H1 (cell line): Measurements from ENCODE around the gene SF3B1. TPM values are rescaled to one million over a fixed set of nuclear protein-coding genes. Genes with fewer than 3 reads are reported as not detected.

Experiments used
- CTCF ChIA-PET: fragments of 300-600 bp; sonication (Branson Sonifier 250); formaldehyde crosslinking; loops from one replicate; lab custom pipeline; 2021; ENCODE audit not compliant: partially characterized antibody; lab: Charles Lee
- POLR2A ChIA-PET: fragments of 300-600 bp; sonication (Branson Sonifier 250); formaldehyde crosslinking; loops from one replicate; lab custom pipeline; 2021; ENCODE audit warnings: inconsistent platforms; ENCODE audit not compliant: partially characterized antibody; lab: Charles Lee
- DNase-seq, 2 experiments: peaks; one replicate each; pipeline versions ENCODE4 v3.0.0 to v3.0.0-alpha.2; 2010 to 2022; ENCODE audit warnings: low spot score in 2 of 2, low read depth in 1 of 2, mixed read lengths in 1 of 2
- FAIRE-seq: peaks from 2 replicates; lab custom pipeline; 2011; peaks lifted over from hg19 to GRCh38; lab: Jason Lieb, UNC
- H2AFZ ChIP-seq: 2 replicates; pipeline ENCODE4 v1.8.1; 2012; ENCODE audit warnings: low read length, inconsistent platforms
- H2AK5ac ChIP-seq: 2 replicates; pipeline ENCODE4 v1.6.1; 2013; ENCODE audit warnings: low read depth, low read length
- H2BK120ac ChIP-seq: replicated peaks from 2 replicates; pipeline ENCODE3; 2013; ENCODE audit warnings: low read depth, low read length, inconsistent platforms
- H2BK12ac ChIP-seq: 2 replicates; pipeline ENCODE4 v1.6.1; 2013; ENCODE audit warnings: low read depth, low read length
- H2BK15ac ChIP-seq: 2 replicates; pipeline ENCODE4 v1.6.1; 2013; ENCODE audit warnings: low read length
- H2BK20ac ChIP-seq: 2 replicates; pipeline ENCODE4 v1.6.1; 2013; ENCODE audit warnings: low read length
- H2BK5ac ChIP-seq: 2 replicates; pipeline ENCODE4 v1.6.1; 2013; ENCODE audit warnings: low read depth, low read length
- H3K14ac ChIP-seq: 2 replicates; pipeline ENCODE4 v1.6.1; 2013; ENCODE audit warnings: inconsistent platforms; ENCODE audit not compliant: insufficient read length
- H3K18ac ChIP-seq: 2 replicates; pipeline ENCODE4 v1.6.1; 2013; ENCODE audit warnings: low read length; ENCODE audit errors: extremely low read depth
- H3K23ac ChIP-seq: 2 replicates; pipeline ENCODE4 v1.6.1; 2013; ENCODE audit warnings: inconsistent platforms; ENCODE audit not compliant: insufficient read length
- H3K23me2 ChIP-seq: 2 replicates; pipeline ENCODE4 v1.6.1; 2013; ENCODE audit warnings: low read depth, low read length
- H3K27ac ChIP-seq: 2 replicates; pipeline ENCODE4 v1.6.1; 2011; ENCODE audit warnings: low read depth, low read length, inconsistent platforms
- H3K27me3 ChIP-seq, 4 experiments: replicated peaks in 1 of 4; 1 replicate in 1 of 4; 2 replicates in 3 of 4; pipeline versions ENCODE4 v1.6.1 to v1.8.1; 2011 to 2013; ENCODE audit warnings: low read length in 3 of 4, mild to moderate bottlenecking in 3 of 4, inconsistent platforms in 2 of 4, mixed read lengths in 2 of 4, moderate library complexity in 1 of 4; ENCODE audit not compliant: control insufficient read depth in 3 of 4, insufficient read depth in 3 of 4; ENCODE audit errors: extremely low read depth in 1 of 4
- H3K36me3 ChIP-seq, 4 experiments: 2 replicates each; pipeline versions ENCODE4 v1.6.1 to v1.8.1; 2011 to 2013; ENCODE audit warnings: mild to moderate bottlenecking in 4 of 4, low read length in 3 of 4, moderate library complexity in 2 of 4, control low read depth in 1 of 4, inconsistent platforms in 1 of 4; ENCODE audit not compliant: insufficient read depth in 4 of 4, control insufficient read depth in 2 of 4
- H3K4ac ChIP-seq: replicated peaks from 2 replicates; pipeline ENCODE3; 2013; ENCODE audit warnings: low read length, low read depth, mixed read lengths, inconsistent platforms; ENCODE audit not compliant: insufficient read length
- H3K4me1 ChIP-seq, 4 experiments: replicated peaks in 1 of 4; 1 replicate in 1 of 4; 2 replicates in 3 of 4; pipeline versions ENCODE4 v1.6.1 to v1.8.1; 2011 to 2013; ENCODE audit warnings: low read length in 3 of 4, inconsistent platforms in 2 of 4, mixed read lengths in 1 of 4; ENCODE audit not compliant: insufficient read depth in 4 of 4, control insufficient read depth in 3 of 4
- H3K4me2 ChIP-seq, 2 experiments: 2 replicates each; pipeline versions ENCODE4 v1.6.1 to v1.8.1; 2011 to 2013; ENCODE audit warnings: low read depth in 2 of 2, low read length in 2 of 2, control low read depth in 1 of 2, inconsistent platforms in 1 of 2, mild to moderate bottlenecking in 1 of 2; ENCODE audit not compliant: insufficient read depth in 1 of 2
- H3K4me3 ChIP-seq, 4 experiments: fragments of 200-600, 300-600 bp in 1 of 4; sonication (generic), shearing (Covaris generic), sonication (Bioruptor Twin) in 1 of 4; 2 replicates each; pipeline versions ENCODE4 v1.5.1 to v1.8.1; 2011 to 2016; ENCODE audit warnings: low read length in 4 of 4, low read depth in 3 of 4, control low read depth in 2 of 4, inconsistent platforms in 2 of 4, mild to moderate bottlenecking in 2 of 4, mixed read lengths in 1 of 4, moderate library complexity in 1 of 4; ENCODE audit not compliant: insufficient read depth in 2 of 4; ENCODE audit errors: extremely low read depth in 1 of 4
- H3K56ac ChIP-seq: replicated peaks from 2 replicates; pipeline ENCODE3; 2013; ENCODE audit warnings: low read depth, mild to moderate bottlenecking, mixed read lengths, low read length, inconsistent platforms; ENCODE audit not compliant: insufficient read length
- H3K79me1 ChIP-seq: 2 replicates; pipeline ENCODE4 v1.6.1; 2013; ENCODE audit warnings: low read depth, low read length, control low read depth
- H3K79me2 ChIP-seq, 2 experiments: 2 replicates each; pipeline versions ENCODE4 v1.6.1 to v1.8.1; 2012 to 2013; ENCODE audit warnings: low read length in 2 of 2, mild to moderate bottlenecking in 2 of 2, inconsistent platforms in 1 of 2; ENCODE audit not compliant: insufficient read depth in 2 of 2, control insufficient read depth in 1 of 2
- H3K9ac ChIP-seq, 4 experiments: replicated peaks in 1 of 4; 1 replicate in 1 of 4; 2 replicates in 3 of 4; pipeline versions ENCODE4 v1.6.1 to v1.8.1; 2011 to 2013; ENCODE audit warnings: low read depth in 3 of 4, low read length in 3 of 4, control low read depth in 2 of 4, mild to moderate bottlenecking in 2 of 4, moderate library complexity in 2 of 4, inconsistent platforms in 1 of 4; ENCODE audit errors: extremely low read depth in 1 of 4
- H3K9me3 ChIP-seq, 2 experiments: 2 replicates each; pipeline versions ENCODE4 v1.6.1 to v1.8.1; 2012 to 2013; ENCODE audit warnings: mild to moderate bottlenecking in 2 of 2, moderate library complexity in 2 of 2, control low read depth in 1 of 2, inconsistent platforms in 1 of 2, low read depth in 1 of 2, low read length in 1 of 2, mixed read lengths in 1 of 2; ENCODE audit not compliant: insufficient read depth in 2 of 2
- H4K20me1 ChIP-seq, 2 experiments: replicated peaks in 1 of 2; 2 replicates each; pipeline versions ENCODE3 to v1.8.1; 2011 to 2013; ENCODE audit warnings: inconsistent platforms in 2 of 2, low read length in 2 of 2, mild to moderate bottlenecking in 1 of 2; ENCODE audit not compliant: insufficient read depth in 2 of 2, control insufficient read depth in 1 of 2
- H4K5ac ChIP-seq: 2 replicates; pipeline ENCODE4 v1.6.1; 2013; ENCODE audit warnings: low read length, low read depth, mixed read lengths, inconsistent platforms; ENCODE audit not compliant: insufficient read length
- H4K8ac ChIP-seq: 2 replicates; pipeline ENCODE4 v1.8.0; 2013; ENCODE audit warnings: mild to moderate bottlenecking, moderate library complexity, low read length, inconsistent platforms; ENCODE audit not compliant: insufficient read depth; ENCODE audit errors: extremely low read depth
- H4K91ac ChIP-seq: replicated peaks from 2 replicates; pipeline ENCODE3; 2013; ENCODE audit warnings: low read length, mixed read lengths, inconsistent platforms; ENCODE audit not compliant: insufficient read length
- PHF8 ChIP-seq: fragments of 200-600 bp; sonication (generic); conservative IDR thresholded peaks from 2 replicates; pipeline ENCODE4 v1.7.1; 2012; ENCODE audit warnings: low read depth, mild to moderate bottlenecking, inconsistent platforms, low read length, moderate library complexity
- POLR2A ChIP-seq, 2 experiments: IDR thresholded peaks; 1 replicate in 1 of 2; 2 replicates in 1 of 2; pipeline ENCODE4 v1.6.1; 2011; ENCODE audit warnings: low read depth in 2 of 2, low read length in 2 of 2, mild to moderate bottlenecking in 2 of 2; ENCODE audit errors: control extremely low read depth in 1 of 2
- POLR2AphosphoS5 ChIP-seq: IDR thresholded peaks from 2 replicates; pipeline ENCODE4 v1.6.1; 2011; ENCODE audit warnings: low read depth, low read length
- WGBS, 2 experiments: shearing (Covaris generic) in 1 of 2; methylation state at CpG; one replicate each; pipeline versions ENCODE4 v1.1.6 to v1.1.7; 2013 to 2015; ENCODE audit warnings: low lambda C conversion rate in 2 of 2, mixed read lengths in 2 of 2, inconsistent platforms in 1 of 2, low coverage in 1 of 2, missing lambda C conversion rate in 1 of 2; ENCODE audit not compliant: insufficient replicate concordance in 2 of 2, insufficient coverage in 1 of 2, insufficient read length in 1 of 2; ENCODE audit errors: extremely low coverage in 1 of 2, missing lambda C conversion rate in 1 of 2; 5-methylcytosine and 5-hydroxymethylcytosine counted together
- polyA plus RNA-seq, 7 experiments: library from polyadenylated mRNA; depleted of rRNA in 3 of 7; stranded (reverse) in 5 of 7; unstranded in 2 of 7; fragments of >200 nt in 5 of 7; fragments of 200-250 nt in 2 of 7; gene quantifications; 1 replicate in 5 of 7; 2 replicates in 1 of 7; 4 replicates in 1 of 7; pipeline versions ENCODE4 v1.2.1 to v1.2.3, GENCODE V29; 2011 to 2013; ENCODE audit warnings: missing spikeins in 2 of 7, mixed read lengths in 2 of 7
- total RNA-seq: library from RNA; stranded (reverse); fragmentation: NEBNext Ultra II Directional; extraction: Animal tissue kit (Norgen Biotek cat#: 25700); gene quantifications from 2 replicates; pipeline ENCODE4 v1.2.1, GENCODE V29; 2021

SF3B1 gene
- total and polyA plus RNA-seq, 2 of the 8 experiments (the other 6 are each of a cell fraction or from before 2014, with no cell fraction given): 320 to 403 TPM

DNA sequence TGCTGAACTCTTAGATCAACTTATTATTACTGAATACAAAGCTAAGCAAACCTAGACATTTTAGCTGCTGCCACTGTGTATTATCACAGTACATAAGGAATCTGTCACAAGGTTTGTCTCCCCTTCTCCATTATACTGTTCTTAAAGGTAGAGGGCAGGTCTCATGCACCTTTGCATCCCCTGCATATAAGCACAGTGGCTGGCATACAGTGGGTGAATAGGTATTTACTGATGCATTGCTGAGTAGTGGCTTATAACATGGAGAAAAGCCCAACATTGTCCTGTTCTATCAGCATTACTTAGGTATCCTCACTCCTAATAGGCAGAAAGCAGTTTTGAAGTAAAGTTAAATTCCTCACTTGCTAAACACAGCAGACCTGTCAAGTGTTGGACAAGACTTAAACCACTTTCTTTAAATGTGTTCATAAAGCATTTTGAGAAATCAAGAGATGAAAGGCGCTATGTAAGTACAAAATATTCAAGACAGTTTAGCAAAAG lies 43.6 kb downstream of the SF3B1 start:
- no peak overlapping the region for H2BK12ac ChIP-seq
- H3K9ac ChIP-seq: no peak overlapping the region
- no peak overlapping the region for H2AK5ac ChIP-seq
- H2BK20ac ChIP-seq: no peak overlapping the region
- no peak overlapping the region for H3K14ac ChIP-seq
- no peaks in the 10 kb centered on the region for H3K27me3 ChIP-seq
- TF ChIP-seq POLR2AphosphoS5 (peak; percentile 65; the same call in 1 of the 2 replicates), POLR2A (IDR thresholded peaks at IDR 0.05; ENCODE audit: control extremely low read depth in 1 of 2, low read depth in 2 of 2, low read length in 2 of 2) (peak in 1 of 2 experiments; percentile 21; a peak in 1 of 3 replicates), PHF8 (no peak)
- TF ChIP-seq, all 59 proteins: peak for 2
- no peak overlapping the region for H2BK5ac ChIP-seq
- H3K4me3 ChIP-seq: no peak overlapping the region
- no peaks in the 10 kb centered on the region for H3K23me2 ChIP-seq
- DNase-seq (no peak), FAIRE-seq (no peak)
- H3K79me2 ChIP-seq: no peaks in the 10 kb centered on the region
- no peak overlapping the region for H3K4me2 ChIP-seq
- no peaks in the 10 kb centered on the region for H3K9me3 ChIP-seq
- H4K5ac ChIP-seq: no peak overlapping the region
- H3K36me3 ChIP-seq: peaks cover 11 to 54% (median 31%) of the 10 kb centered on the region in 4 experiments
- 77% methylated on average over 1 of the region's 1 CpG; no CpG with 5 or more reads in 1 of the 2 experiments for WGBS, 2 experiments
- H4K8ac ChIP-seq: no peak overlapping the region
- H2BK15ac ChIP-seq: no peak overlapping the region
- peaks cover 2 to 7% of the 10 kb centered on the region in 2 experiments for H4K20me1 ChIP-seq
- ChIA-PET CTCF (interaction anchor here (1.3 kb wide), 1 partner anchor 380 kb away, joined by 3 read pairs; no protein-coding TSS in a partner anchor), POLR2A (interaction anchor here (1.0 to 3.5 kb wide), 4 partner anchors 8 to 93 kb away, joined by 3 to 11 read pairs (median 4); no protein-coding TSS in a partner anchor)
- no peak overlapping the region for H3K18ac ChIP-seq
- H3K56ac ChIP-seq: no peak overlapping the region
- no peaks in the 10 kb centered on the region for H3K4me1 ChIP-seq
- no peak overlapping the region for H4K91ac ChIP-seq
- no peak overlapping the region for H3K27ac ChIP-seq
- H3K23ac ChIP-seq: no peak overlapping the region
- no peaks in the 10 kb centered on the region for H3K79me1 ChIP-seq
- no peak overlapping the region for H2AFZ ChIP-seq
- H3K4ac ChIP-seq: no peak overlapping the region
- no peak overlapping the region for H2BK120ac ChIP-seq
